Uterus (tissue), 4 donors: ENCODE measurements around the gene PHYHD1. TPM values are rescaled to one million over a fixed set of nuclear protein-coding genes. Genes with fewer than 3 reads are reported as not detected.
"Not testable (repeated sequence)": the region's sequence is repeated elsewhere in the genome, so short reads cannot be mapped to it uniquely, and the experiment has no call there.

Experiments
- DNase-seq, 2 donors: peaks; one replicate each; pipeline ENCODE4 v3.0.0-alpha.2; 2019 to 2020
- H3K27ac ChIP-seq, 2 donors: fragments of 200-600 bp; sonication (generic); 1 replicate in 1 of 2; 2 replicates in 1 of 2; pipeline ENCODE4 v1.5.1; 2016 to 2018
- H3K27me3 ChIP-seq, 2 donors: fragments of 200-600 bp; sonication (generic); one replicate each; pipeline ENCODE4 v1.5.1; 2018 to 2019; ENCODE audit warnings: control low read depth in 1 of 2
- H3K36me3 ChIP-seq, 2 donors: fragments of 200-600 bp; sonication (generic); one replicate each; pipeline ENCODE4 v1.5.1; 2019; ENCODE audit warnings: control low read depth in 1 of 2
- H3K4me1 ChIP-seq, 2 donors: fragments of 200-600 bp; sonication (generic); one replicate each; pipeline ENCODE4 v1.5.1; 2018 to 2019; ENCODE audit warnings: control low read depth in 1 of 2
- H3K4me3 ChIP-seq, 2 donors: fragments of 200-600 bp; sonication (generic); 1 replicate in 1 of 2; 2 replicates in 1 of 2; pipeline ENCODE4 v1.5.1; 2018 to 2019; ENCODE audit warnings: mild to moderate bottlenecking in 1 of 2
- H3K9me3 ChIP-seq, 2 donors: fragments of 200-600 bp; sonication (generic); one replicate each; pipeline ENCODE4 v1.5.1; 2019; ENCODE audit warnings: control low read depth in 1 of 2
- CTCF ChIP-seq, 4 experiments: fragments of 200-600 bp in 2 of 4; fragments of 450-650 bp in 2 of 4; sonication (generic) in 2 of 4; IDR thresholded peaks; one replicate each; pipeline ENCODE4 v1.5.1; 2016 to 2019; ENCODE audit warnings: antibody characterized with exemption in 4 of 4, mild to moderate bottlenecking in 2 of 4, moderate library complexity in 1 of 4
- POLR2A ChIP-seq, 2 donors: fragments of 450-650 bp; IDR thresholded peaks; one replicate each; pipeline ENCODE4 v1.6.1; 2016; ENCODE audit warnings: antibody characterized with exemption in 2 of 2, mild to moderate bottlenecking in 1 of 2, moderate library complexity in 1 of 2
- intact Hi-C: fragments of 100-400 bp; cut with DNase I; formaldehyde crosslinking; loops from one replicate; pipeline ENCODE4 v1.15.1; 2023; ENCODE audit warnings: low total_unique reads
- total RNA-seq, 4 donors: library from RNA; depleted of rRNA in 3 of 4; stranded (reverse); fragments of >200 nt in 3 of 4; gene quantifications; one replicate each; pipeline versions ENCODE4 v1.1.0 to v1.2.4, GENCODE V29; 2014 to 2023
- donor health status: DM: yes; HTN: yes; CAD: no.

Gene PHYHD1
- total RNA-seq, 4 donors from 2014 or later, result 23.2 to 30.8 (median 27.2) TPM

DNA sequence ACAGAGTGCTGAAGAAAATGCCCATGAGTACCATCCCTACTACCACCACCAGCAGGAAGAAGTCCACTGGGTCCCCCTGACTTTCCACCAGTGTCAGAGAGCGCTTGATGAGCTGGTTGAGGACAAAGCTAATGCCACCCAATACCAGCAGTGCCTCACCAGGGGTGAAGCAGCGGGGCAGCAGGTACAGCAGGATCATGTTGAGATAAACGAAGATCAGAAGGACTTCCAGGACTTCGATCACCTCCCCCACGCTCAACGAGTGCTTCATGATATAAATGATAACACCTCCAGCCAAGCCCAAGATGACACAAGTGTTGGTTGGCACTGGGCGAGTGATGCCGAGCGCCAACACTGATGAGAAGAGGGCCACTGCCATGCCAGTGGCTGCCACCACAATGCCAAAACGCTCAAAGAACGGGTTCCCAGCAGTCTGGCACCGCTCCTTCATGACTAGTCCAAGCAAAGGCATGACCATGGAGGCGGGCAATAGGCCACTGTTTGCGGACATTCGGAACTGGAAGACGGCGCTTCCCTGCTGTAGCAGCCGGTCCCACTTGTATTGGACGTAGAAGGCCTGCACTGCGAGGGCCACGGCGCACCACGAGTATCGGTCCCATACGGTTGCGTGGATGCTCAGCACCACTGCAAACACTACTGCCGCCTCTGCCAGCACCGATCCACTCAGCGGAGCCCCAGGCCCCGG is 25.9 kb downstream of the PHYHD1 start:
- peak overlapping the region; percentile 92 to 97 for H3K27ac ChIP-seq
- H3K27me3 ChIP-seq, result no peaks in the 10 kb centered on the region
- no peaks in the 10 kb centered on the region for H3K36me3 ChIP-seq
- peaks cover 0 to 9% of the 10 kb centered on the region in 2 donors for H3K4me1 ChIP-seq
- DNase-seq, result no peak
- TF ChIP-seq CTCF (IDR thresholded peaks at IDR 0.05) (no peak), POLR2A (IDR thresholded peaks at IDR 0.05) (no peak)
- peak overlapping the region; percentile 61 to 99 for H3K4me3 ChIP-seq
- intact Hi-C loops, result no loop called here
- no peaks in the 10 kb centered on the region for H3K9me3 ChIP-seq

DNA sequence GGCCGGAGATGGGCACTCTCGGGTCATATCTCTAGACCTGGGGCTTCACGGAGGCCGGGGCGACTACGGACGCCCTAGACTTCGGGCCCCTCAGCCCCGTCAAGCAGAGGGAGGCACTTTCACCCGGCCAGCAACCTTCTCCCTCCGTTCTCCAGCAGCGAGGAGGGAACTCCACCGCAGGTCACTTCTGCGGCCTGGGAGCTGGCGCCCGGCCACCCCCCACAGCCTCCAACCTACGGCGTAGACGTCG is 26.4 kb downstream of the PHYHD1 start:
- Histone ChIP-seq H3K4me1 (peaks cover 0 to 9% of the 10 kb centered on the region in 2 donors), H3K4me3 (peak overlapping the region; percentile 61 to 99), H3K27ac (peak overlapping the region; percentile 92 to 97), H3K9me3 (no peaks in the 10 kb centered on the region), H3K27me3 (no peaks in the 10 kb centered on the region), H3K36me3 (no peaks in the 10 kb centered on the region)
- DNase-seq, result no peak
- TF ChIP-seq POLR2A (IDR thresholded peaks at IDR 0.05) (no peak), CTCF (IDR thresholded peaks at IDR 0.05) (no peak)
- intact Hi-C loops, result no loop called here

DNA sequence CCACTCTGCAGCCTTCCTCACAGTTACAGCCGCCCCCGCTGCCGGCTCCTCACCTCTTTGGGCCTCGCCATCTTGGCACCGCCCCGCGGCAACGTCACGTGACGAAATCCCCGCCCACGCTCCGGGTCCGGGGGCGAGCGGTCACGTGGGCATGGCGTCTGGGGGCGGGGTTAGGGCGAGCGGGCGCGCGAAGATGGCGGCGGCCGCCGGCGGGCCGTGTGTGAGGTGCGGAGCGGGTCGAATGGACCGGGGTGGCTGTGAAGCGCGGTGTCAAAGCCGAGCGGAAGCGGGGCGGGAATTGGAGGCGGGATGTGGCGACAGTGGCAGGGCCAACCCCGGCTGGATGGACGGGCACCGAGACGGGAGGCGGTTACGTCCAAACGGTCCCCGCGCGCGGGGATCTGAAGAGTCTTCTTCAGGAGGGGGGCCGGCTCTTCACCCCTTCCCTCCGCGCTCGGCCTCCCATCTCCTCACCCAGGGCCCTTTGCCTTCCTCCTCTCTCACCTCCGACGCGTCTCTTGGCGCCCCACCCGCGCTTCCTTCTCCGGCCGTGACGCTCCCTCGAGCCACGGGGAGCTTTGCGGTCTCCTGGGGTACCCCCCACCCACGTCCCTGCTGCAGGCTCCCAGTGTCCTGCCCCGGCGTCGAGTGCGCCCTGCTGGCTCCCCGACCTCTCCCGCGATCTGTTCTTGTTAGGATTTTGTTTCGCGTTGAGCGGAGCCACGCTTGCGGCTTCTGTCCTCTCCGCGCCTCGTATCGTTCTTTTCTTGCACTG is 26.9 kb downstream of the PHYHD1 start, which contains the start of the genes DOLK and NUP188:
Gene DOLK, minus strand, starts transcription at position 77 of the 775 bp plus-strand sequence. CDS start 300 bp downstream, outside the sequence.
Gene NUP188, plus strand, starts transcription at position 173 of the 775 bp plus-strand sequence. Its CDS starts 21 bp downstream, at position 194.
- DNase-seq, result peak; percentile 95 to 98
- Histone ChIP-seq H3K9me3 (no peaks in the 10 kb centered on the region), H3K27me3 (no peaks in the 10 kb centered on the region), H3K27ac (peak within 1 kb of the TSS; percentile 92 to 97), H3K4me3 (peak within 1 kb of the TSS; percentile 61 to 99), H3K36me3 (no peaks in the 10 kb centered on the region), H3K4me1 (peaks cover 0 to 9% of the 10 kb centered on the region in 2 donors)
- TF ChIP-seq CTCF (IDR thresholded peaks at IDR 0.05) (peak in 1 of 4 experiments; percentile 20), POLR2A (IDR thresholded peaks at IDR 0.05) (peak; percentile 91 to 94)
- intact Hi-C loops, result no loop called here

GRCh38 chr9:128961403-128961802 is 40.6 kb downstream of the PHYHD1 start:
- H3K9me3 ChIP-seq, H3K4me3 ChIP-seq, intact Hi-C loops, H3K4me1 ChIP-seq, H3K36me3 ChIP-seq, H3K27ac ChIP-seq, H3K27me3 ChIP-seq, DNase-seq: not testable (repeated sequence)

DNA sequence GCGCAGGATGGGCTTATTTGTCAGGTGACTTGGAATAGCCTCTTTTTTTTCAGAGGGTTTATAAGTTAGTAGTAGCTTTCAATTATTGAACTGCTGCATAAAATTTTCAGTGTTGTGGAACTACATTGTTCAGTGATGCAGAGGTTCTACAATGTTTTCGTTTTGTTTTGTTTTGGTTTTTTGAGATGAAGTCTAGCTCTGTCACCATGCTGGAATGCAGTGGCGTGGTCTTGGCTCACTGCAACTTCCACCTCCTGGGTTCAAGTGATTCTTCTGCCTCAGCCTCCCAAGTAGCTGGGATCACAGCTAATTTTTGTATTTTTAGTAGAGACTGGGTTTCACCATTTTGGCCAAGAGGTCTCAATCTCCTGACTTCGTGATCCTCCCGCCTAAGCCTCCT is 48.7 kb downstream of the PHYHD1 start:
- H3K4me3 ChIP-seq, result no peak overlapping the region
- H3K27ac ChIP-seq, result no peak overlapping the region
- intact Hi-C loops, result no loop called here
- H3K4me1 ChIP-seq, result no peaks in the 10 kb centered on the region
- H3K36me3 ChIP-seq, result no peaks in the 10 kb centered on the region
- H3K27me3 ChIP-seq, result no peaks in the 10 kb centered on the region
- H3K9me3 ChIP-seq, result no peaks in the 10 kb centered on the region
- TF ChIP-seq POLR2A (IDR thresholded peaks at IDR 0.05), result no peak
- TF ChIP-seq CTCF (IDR thresholded peaks at IDR 0.05), result no peak
- DNase-seq, result no peak
